HepG2 (cell line): ENCODE data around the gene ARL5B. TPM values are rescaled to one million over a fixed set of nuclear protein-coding genes. Genes with fewer than 3 reads are reported as not detected.

ENCODE experiments used
- CSRNP1 ChIP-seq: sonication (generic); formaldehyde crosslinking; IDR thresholded peaks from 2 replicates; pipeline ENCODE4 v1.8.1; 2023; ENCODE audit warnings: mild to moderate bottlenecking, missing genetic modification reagents
- HNF4G ChIP-seq, 2 experiments: sonication (generic) in 1 of 2; formaldehyde crosslinking in 1 of 2; IDR thresholded peaks; 2 replicates each; pipeline versions ENCODE4 v1.4.0 to v1.6.1; 2011 to 2020; ENCODE audit warnings: borderline replicate concordance in 2 of 2, low read depth in 2 of 2, mild to moderate bottlenecking in 2 of 2, low read length in 1 of 2, missing genetic modification reagents in 1 of 2, moderate library complexity in 1 of 2
- MEF2D ChIP-seq: sonication (generic); formaldehyde crosslinking; IDR thresholded peaks from 2 replicates; pipeline ENCODE4 v1.5.1; 2020; ENCODE audit warnings: mild to moderate bottlenecking, missing genetic modification reagents
- MTA1 ChIP-seq: sonication (generic); formaldehyde crosslinking; IDR thresholded peaks from 2 replicates; pipeline ENCODE4 v1.4.0; 2020; ENCODE audit warnings: missing genetic modification reagents, mild to moderate bottlenecking, borderline replicate concordance
- REXO4 ChIP-seq: sonication (generic); formaldehyde crosslinking; IDR thresholded peaks from 2 replicates; pipeline ENCODE4 v1.8.0; 2022; ENCODE audit warnings: missing genetic modification reagents, mild to moderate bottlenecking, borderline replicate concordance
- ZC3H4 ChIP-seq: sonication (generic); formaldehyde crosslinking; IDR thresholded peaks from 2 replicates; pipeline ENCODE4 v1.4.0; 2020; ENCODE audit warnings: missing genetic modification reagents, borderline replicate concordance
- ZFP90 ChIP-seq: sonication (generic); formaldehyde crosslinking; IDR thresholded peaks from 2 replicates; pipeline ENCODE4 v1.8.0; 2022; ENCODE audit warnings: missing genetic modification reagents, mild to moderate bottlenecking, inconsistent platforms, borderline replicate concordance
- ZMYM2 ChIP-seq: sonication (generic); formaldehyde crosslinking; IDR thresholded peaks from 2 replicates; pipeline ENCODE4 v1.8.0; 2022; ENCODE audit warnings: mild to moderate bottlenecking, missing genetic modification reagents
- ZNF20 ChIP-seq: sonication (generic); formaldehyde crosslinking; IDR thresholded peaks from 2 replicates; pipeline ENCODE4 v1.4.0; 2020; ENCODE audit warnings: mild to moderate bottlenecking, moderate library complexity, missing genetic modification reagents
- ZNF326 ChIP-seq: sonication (generic); formaldehyde crosslinking; IDR thresholded peaks from 2 replicates; pipeline ENCODE4 v1.4.0; 2020; ENCODE audit warnings: missing genetic modification reagents, borderline replicate concordance
- ZNF333 ChIP-seq: sonication (generic); formaldehyde crosslinking; IDR thresholded peaks from 2 replicates; pipeline ENCODE4 v1.4.0; 2020; ENCODE audit warnings: mild to moderate bottlenecking, missing genetic modification reagents, borderline replicate concordance
- ZNF558 ChIP-seq: sonication (generic); formaldehyde crosslinking; IDR thresholded peaks from 2 replicates; pipeline ENCODE4 v1.9.0; 2022; ENCODE audit warnings: mild to moderate bottlenecking, missing genetic modification reagents, borderline replicate concordance
- ZNF598 ChIP-seq: sonication (generic); formaldehyde crosslinking; IDR thresholded peaks from 2 replicates; pipeline ENCODE4 v1.5.1; 2020; ENCODE audit warnings: mild to moderate bottlenecking, missing genetic modification reagents, borderline replicate concordance
- polyA plus RNA-seq, 8 experiments: library from polyadenylated mRNA; depleted of rRNA in 3 of 8; stranded (reverse) in 7 of 8; unstranded in 1 of 8; fragments of >200 nt; fragmentation: Illumina TruSeq in 4 of 8; extraction: Trizol in 4 of 8; gene quantifications; 2 replicates each; pipeline versions ENCODE4 v1.2.1 to v1.2.3, GENCODE V29; 2011 to 2016; ENCODE audit warnings: low read depth in 4 of 8, missing spikeins in 1 of 8, mixed read lengths in 1 of 8; ENCODE audit not compliant: insufficient read depth in 1 of 8
- total RNA-seq, 5 experiments: library from RNA; depleted of rRNA; stranded (reverse); fragments of >200 nt; fragmentation: Illumina TruSeq; extraction: Trizol; gene quantifications; 2 replicates each; pipeline ENCODE4 v1.2.3, GENCODE V29; 2016; ENCODE audit warnings: low read depth in 1 of 5
- TF ChIP-seq, protein P1 (sequence below): sonication (generic); formaldehyde crosslinking; conservative IDR thresholded peaks from 2 replicates; pipeline ENCODE4 v1.5.0; 2020; ENCODE audit warnings: missing genetic modification reagents
- TF ChIP-seq, protein P2 (sequence below): sonication (generic); formaldehyde crosslinking; IDR thresholded peaks from 2 replicates; pipeline ENCODE4 v1.8.0; 2022; ENCODE audit warnings: missing genetic modification reagents, mild to moderate bottlenecking, borderline replicate concordance
- TF ChIP-seq, protein P3 (sequence below): sonication (generic); formaldehyde crosslinking; conservative IDR thresholded peaks from 2 replicates; pipeline ENCODE4 v1.8.1; 2023; ENCODE audit warnings: missing genetic modification reagents
- TF ChIP-seq, protein P4 (sequence below): sonication (generic); formaldehyde crosslinking; IDR thresholded peaks from 2 replicates; pipeline ENCODE4 v1.5.0; 2020; ENCODE audit warnings: mild to moderate bottlenecking, missing genetic modification reagents
- TF ChIP-seq, protein P5 (sequence below): sonication (generic); formaldehyde crosslinking; IDR thresholded peaks from 2 replicates; pipeline ENCODE4 v1.5.0; 2020; ENCODE audit warnings: missing genetic modification reagents

Gene ARL5B
- total and polyA plus RNA-seq, 2 of the 13 experiments (the other 11 are each of a cell fraction or from before 2014, with no cell fraction given), result 26.6 to 32.7 TPM

DNA sequence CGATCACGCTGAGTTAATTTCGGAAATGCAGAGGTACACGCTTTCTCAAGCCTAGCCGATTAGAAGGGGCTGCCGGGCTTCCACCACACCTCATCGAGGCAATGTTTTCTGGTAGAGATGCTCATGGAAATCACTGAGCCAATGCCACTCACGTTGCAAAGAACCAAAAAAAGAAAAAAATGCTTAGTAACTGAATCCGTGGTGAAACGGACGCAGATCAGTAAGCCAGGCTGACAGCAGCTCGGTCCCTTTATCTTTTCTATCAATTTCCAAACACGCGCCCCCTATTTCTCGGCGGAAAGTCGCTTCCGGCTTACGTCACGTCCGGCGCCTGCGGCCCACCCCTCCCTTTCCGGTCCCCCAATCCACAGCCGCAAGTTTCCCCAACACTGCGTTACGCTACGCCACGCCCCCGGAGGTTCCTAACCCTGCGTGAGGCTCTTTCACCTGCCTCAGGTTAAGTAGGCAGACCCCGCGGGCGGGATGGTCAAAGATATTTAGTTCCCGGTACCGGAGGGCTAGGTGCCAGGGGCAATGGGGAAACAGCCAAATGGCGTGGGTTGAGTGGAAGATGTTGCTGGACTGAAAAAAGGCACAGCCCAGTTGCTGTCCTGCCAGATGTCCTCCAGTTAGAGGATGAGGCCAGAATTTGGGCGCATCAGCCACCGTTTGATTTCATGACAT is 7.8 kb upstream of the ARL5B start, which contains the start of gene NSUN6 (continued):
- TF ChIP-seq CSRNP1 (CRISPR knock-in tag) (no peak), REXO4 (no peak; the same call in 1 of the 2 replicates), HNF4G (IDR thresholded peaks at IDR 0.05; ENCODE audit: borderline replicate concordance, low read depth, low read length) (no peak), HNF4G (CRISPR knock-in tag; IDR thresholded peaks at IDR 0.05; ENCODE audit: borderline replicate concordance, low read depth) (no peak), MTA1 (peak; percentile 49; the same call in 1 of the 2 replicates), ZC3H4 (CRISPR knock-in tag) (no peak), ZNF598 (CRISPR knock-in tag) (peak; percentile 83), ZNF558 (CRISPR knock-in tag) (no peak), ZNF326 (CRISPR knock-in tag) (no peak), ZNF333 (CRISPR knock-in tag) (no peak), ZMYM2 (CRISPR knock-in tag) (no peak), ZFP90 (CRISPR knock-in tag) (no peak), MEF2D (CRISPR knock-in tag) (peak; percentile 70; the same call in 1 of the 2 replicates), ZNF20 (CRISPR knock-in tag) (no peak)
- TF ChIP-seq, protein P1, sequence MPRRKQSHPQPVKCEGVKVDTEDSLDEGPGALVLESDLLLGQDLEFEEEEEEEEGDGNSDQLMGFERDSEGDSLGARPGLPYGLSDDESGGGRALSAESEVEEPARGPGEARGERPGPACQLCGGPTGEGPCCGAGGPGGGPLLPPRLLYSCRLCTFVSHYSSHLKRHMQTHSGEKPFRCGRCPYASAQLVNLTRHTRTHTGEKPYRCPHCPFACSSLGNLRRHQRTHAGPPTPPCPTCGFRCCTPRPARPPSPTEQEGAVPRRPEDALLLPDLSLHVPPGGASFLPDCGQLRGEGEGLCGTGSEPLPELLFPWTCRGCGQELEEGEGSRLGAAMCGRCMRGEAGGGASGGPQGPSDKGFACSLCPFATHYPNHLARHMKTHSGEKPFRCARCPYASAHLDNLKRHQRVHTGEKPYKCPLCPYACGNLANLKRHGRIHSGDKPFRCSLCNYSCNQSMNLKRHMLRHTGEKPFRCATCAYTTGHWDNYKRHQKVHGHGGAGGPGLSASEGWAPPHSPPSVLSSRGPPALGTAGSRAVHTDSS, result no peak
- TF ChIP-seq, protein P2, sequence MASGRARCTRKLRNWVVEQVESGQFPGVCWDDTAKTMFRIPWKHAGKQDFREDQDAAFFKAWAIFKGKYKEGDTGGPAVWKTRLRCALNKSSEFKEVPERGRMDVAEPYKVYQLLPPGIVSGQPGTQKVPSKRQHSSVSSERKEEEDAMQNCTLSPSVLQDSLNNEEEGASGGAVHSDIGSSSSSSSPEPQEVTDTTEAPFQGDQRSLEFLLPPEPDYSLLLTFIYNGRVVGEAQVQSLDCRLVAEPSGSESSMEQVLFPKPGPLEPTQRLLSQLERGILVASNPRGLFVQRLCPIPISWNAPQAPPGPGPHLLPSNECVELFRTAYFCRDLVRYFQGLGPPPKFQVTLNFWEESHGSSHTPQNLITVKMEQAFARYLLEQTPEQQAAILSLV (CRISPR knock-in tag), result no peak
- TF ChIP-seq, protein P3, sequence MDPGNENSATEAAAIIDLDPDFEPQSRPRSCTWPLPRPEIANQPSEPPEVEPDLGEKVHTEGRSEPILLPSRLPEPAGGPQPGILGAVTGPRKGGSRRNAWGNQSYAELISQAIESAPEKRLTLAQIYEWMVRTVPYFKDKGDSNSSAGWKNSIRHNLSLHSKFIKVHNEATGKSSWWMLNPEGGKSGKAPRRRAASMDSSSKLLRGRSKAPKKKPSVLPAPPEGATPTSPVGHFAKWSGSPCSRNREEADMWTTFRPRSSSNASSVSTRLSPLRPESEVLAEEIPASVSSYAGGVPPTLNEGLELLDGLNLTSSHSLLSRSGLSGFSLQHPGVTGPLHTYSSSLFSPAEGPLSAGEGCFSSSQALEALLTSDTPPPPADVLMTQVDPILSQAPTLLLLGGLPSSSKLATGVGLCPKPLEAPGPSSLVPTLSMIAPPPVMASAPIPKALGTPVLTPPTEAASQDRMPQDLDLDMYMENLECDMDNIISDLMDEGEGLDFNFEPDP, result no peak
- TF ChIP-seq, protein P4, sequence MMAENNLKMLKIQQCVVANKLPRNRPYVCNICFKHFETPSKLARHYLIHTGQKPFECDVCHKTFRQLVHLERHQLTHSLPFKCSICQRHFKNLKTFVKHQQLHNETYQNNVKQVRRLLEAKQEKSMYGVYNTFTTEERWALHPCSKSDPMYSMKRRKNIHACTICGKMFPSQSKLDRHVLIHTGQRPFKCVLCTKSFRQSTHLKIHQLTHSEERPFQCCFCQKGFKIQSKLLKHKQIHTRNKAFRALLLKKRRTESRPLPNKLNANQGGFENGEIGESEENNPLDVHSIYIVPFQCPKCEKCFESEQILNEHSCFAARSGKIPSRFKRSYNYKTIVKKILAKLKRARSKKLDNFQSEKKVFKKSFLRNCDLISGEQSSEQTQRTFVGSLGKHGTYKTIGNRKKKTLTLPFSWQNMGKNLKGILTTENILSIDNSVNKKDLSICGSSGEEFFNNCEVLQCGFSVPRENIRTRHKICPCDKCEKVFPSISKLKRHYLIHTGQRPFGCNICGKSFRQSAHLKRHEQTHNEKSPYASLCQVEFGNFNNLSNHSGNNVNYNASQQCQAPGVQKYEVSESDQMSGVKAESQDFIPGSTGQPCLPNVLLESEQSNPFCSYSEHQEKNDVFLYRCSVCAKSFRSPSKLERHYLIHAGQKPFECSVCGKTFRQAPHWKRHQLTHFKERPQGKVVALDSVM (CRISPR knock-in tag), result no peak
- TF ChIP-seq, protein P5, sequence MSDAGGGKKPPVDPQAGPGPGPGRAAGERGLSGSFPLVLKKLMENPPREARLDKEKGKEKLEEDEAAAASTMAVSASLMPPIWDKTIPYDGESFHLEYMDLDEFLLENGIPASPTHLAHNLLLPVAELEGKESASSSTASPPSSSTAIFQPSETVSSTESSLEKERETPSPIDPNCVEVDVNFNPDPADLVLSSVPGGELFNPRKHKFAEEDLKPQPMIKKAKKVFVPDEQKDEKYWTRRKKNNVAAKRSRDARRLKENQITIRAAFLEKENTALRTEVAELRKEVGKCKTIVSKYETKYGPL (CRISPR knock-in tag), result no peak
